Naive thymus-derived CD4-positive, alpha-beta T cell (primary cell): Measurements from ENCODE around the gene IL1RAPL1. TPM values are rescaled to one million over a fixed set of nuclear protein-coding genes. Genes with fewer than 3 reads are reported as not detected.

Source experiments
- ATAC-seq: fragments of 150-1000 bp; cut with Tn5 transposase; 2 replicates; pipeline ENCODE4 v1.10.0; 2021; ENCODE audit warnings: mild to moderate bottlenecking, moderate library complexity
- CTCF ChIA-PET: fragments of 350-600 bp; sonication (Branson Sonifier 250); formaldehyde crosslinking; loops from one replicate; lab custom pipeline; 2021; ENCODE audit warnings: antibody characterized with exemption; lab: Charles Lee
- POLR2A ChIA-PET: fragments of 350-600 bp; sonication (Branson Sonifier 250); formaldehyde crosslinking; loops from one replicate; lab custom pipeline; 2021; ENCODE audit warnings: antibody characterized with exemption, inconsistent platforms; lab: Charles Lee
- DNase-seq, 9 donors: peaks; one replicate each; pipeline versions ENCODE4 v3.0.0 to v3.0.0-alpha.2; 2020 to 2022; ENCODE audit warnings: mixed read lengths in 1 of 9
- H3K27ac ChIP-seq: one replicate; pipeline ENCODE4 v1.7.0; 2013; ENCODE audit warnings: mild to moderate bottlenecking, low read depth, low read length, moderate library complexity
- H3K27me3 ChIP-seq, 2 donors: one replicate each; pipeline ENCODE4 v1.7.0; 2013; ENCODE audit warnings: low read length in 2 of 2, mild to moderate bottlenecking in 2 of 2, moderate library complexity in 2 of 2; ENCODE audit not compliant: control insufficient read depth in 2 of 2, insufficient read depth in 2 of 2
- H3K36me3 ChIP-seq, 3 experiments: 1 replicate in 2 of 3; 2 replicates in 1 of 3; pipeline ENCODE4 v1.7.0; 2013; ENCODE audit warnings: low read length in 3 of 3, mild to moderate bottlenecking in 3 of 3, moderate library complexity in 1 of 3; ENCODE audit not compliant: insufficient read depth in 3 of 3, control insufficient read depth in 2 of 3
- H3K4me1 ChIP-seq, 2 donors: one replicate each; pipeline ENCODE4 v1.7.0; 2013; ENCODE audit warnings: low read length in 2 of 2, mild to moderate bottlenecking in 2 of 2, moderate library complexity in 1 of 2; ENCODE audit not compliant: control insufficient read depth in 2 of 2, insufficient read depth in 2 of 2
- H3K4me3 ChIP-seq: 2 replicates; pipeline ENCODE4 v1.7.0; 2013; ENCODE audit warnings: mild to moderate bottlenecking, low read length
- H3K9me3 ChIP-seq, 3 experiments: 1 replicate in 2 of 3; 2 replicates in 1 of 3; pipeline ENCODE4 v1.7.0; 2013; ENCODE audit warnings: low read length in 3 of 3; ENCODE audit not compliant: control insufficient read depth in 2 of 3
- H3K27ac Mint-ChIP-seq, 9 donors: one replicate each; pipeline ENCODE4 v1.8.0; 2020 to 2022; ENCODE audit warnings: mixed read lengths in 9 of 9, mild to moderate bottlenecking in 8 of 9, moderate library complexity in 5 of 9, inconsistent platforms in 2 of 9
- H3K27me3 Mint-ChIP-seq, 5 donors: one replicate each; pipeline ENCODE4 v1.8.0; 2021 to 2022; ENCODE audit warnings: mixed read lengths in 5 of 5, mild to moderate bottlenecking in 1 of 5
- H3K36me3 Mint-ChIP-seq, 5 donors: one replicate each; pipeline ENCODE4 v1.8.0; 2020 to 2022; ENCODE audit warnings: mixed read lengths in 5 of 5, mild to moderate bottlenecking in 3 of 5, inconsistent platforms in 1 of 5
- H3K4me1 Mint-ChIP-seq, 7 donors: one replicate each; pipeline ENCODE4 v1.8.0; 2020 to 2022; ENCODE audit warnings: mixed read lengths in 7 of 7, mild to moderate bottlenecking in 3 of 7, inconsistent platforms in 1 of 7
- H3K4me3 Mint-ChIP-seq, 10 donors: one replicate each; pipeline ENCODE4 v1.8.0; 2020 to 2022; ENCODE audit warnings: mild to moderate bottlenecking in 10 of 10, mixed read lengths in 10 of 10, moderate library complexity in 6 of 10, inconsistent platforms in 2 of 10
- H3K9me3 Mint-ChIP-seq, 11 donors: one replicate each; pipeline ENCODE4 v1.8.0; 2020 to 2022; ENCODE audit warnings: mixed read lengths in 11 of 11, mild to moderate bottlenecking in 4 of 11, inconsistent platforms in 1 of 11, moderate library complexity in 1 of 11
- intact Hi-C, 2 donors: fragments of 100-400 bp; cut with micrococcal nuclease; formaldehyde crosslinking; loops; one replicate each; pipeline ENCODE4 v1.15.1; 2023
- polyA plus RNA-seq, 2 donors: library from polyadenylated mRNA; unstranded; fragments of 300-500 nt; fragmentation: Illumina TruSeq; gene quantifications; one replicate each; pipeline ENCODE4 v1.2.3, GENCODE V29; 2021
- total RNA-seq, 6 experiments: library from RNA in 5 of 6; stranded (reverse) in 5 of 6; gene quantifications; 1 replicate in 5 of 6; 2 replicates in 1 of 6; pipeline ENCODE4 v1.2.3 and lab custom pipeline; 2021 to 2026

The IL1RAPL1 gene
- total and polyA plus RNA-seq, 7 experiments from 2014 or later: not detected

- no peak for DNase-seq
- peaks cover 0 to 7% (median 2%) of the 10 kb centered on the region in 11 donors for H3K9me3 Mint-ChIP-seq
- no peaks in the 10 kb centered on the region for H3K36me3 Mint-ChIP-seq
- Histone ChIP-seq H3K27ac (no peak overlapping the region), H3K4me1 (no peaks in the 10 kb centered on the region), H3K36me3 (no peaks in the 10 kb centered on the region), H3K9me3 (no peaks in the 10 kb centered on the region), H3K27me3 (no peaks in the 10 kb centered on the region), H3K4me3 (no peak overlapping the region)
- no peak overlapping the region for H3K4me3 Mint-ChIP-seq
- intact Hi-C loops: no loop called here
- H3K27ac Mint-ChIP-seq: no peak overlapping the region
- POLR2A ChIA-PET: no interaction called here
- no peaks in the 10 kb centered on the region for H3K4me1 Mint-ChIP-seq
- CTCF ChIA-PET: no interaction called here
- ATAC-seq: no peak
- H3K27me3 Mint-ChIP-seq: no peaks in the 10 kb centered on the region
Measured at GRCh38 chrX:28651186-28651585, 63.9 kb downstream of the IL1RAPL1 start.

- CTCF ChIA-PET: no interaction called here
- H3K27me3 Mint-ChIP-seq: no peaks in the 10 kb centered on the region
- H3K36me3 Mint-ChIP-seq: no peaks in the 10 kb centered on the region
- DNase-seq (no peak), ATAC-seq (no peak)
- no peaks in the 10 kb centered on the region for H3K9me3 ChIP-seq
- H3K27me3 ChIP-seq: no peaks in the 10 kb centered on the region
- intact Hi-C loops: no loop called here
- no peak overlapping the region for H3K27ac Mint-ChIP-seq
- no peak overlapping the region for H3K27ac ChIP-seq
- H3K4me1 ChIP-seq: no peaks in the 10 kb centered on the region
- H3K4me3 Mint-ChIP-seq: no peak overlapping the region
- H3K4me3 ChIP-seq: no peak overlapping the region
- peaks cover 0 to 5% (median 2%) of the 10 kb centered on the region in 11 donors for H3K9me3 Mint-ChIP-seq
- no peaks in the 10 kb centered on the region for H3K36me3 ChIP-seq
- H3K4me1 Mint-ChIP-seq: no peaks in the 10 kb centered on the region
- POLR2A ChIA-PET: no interaction called here
Measured at GRCh38 chrX:28659269-28659668, 72.0 kb downstream of the IL1RAPL1 start.

GRCh38 chrX:28665778-28666177 is 78.5 kb downstream of the IL1RAPL1 start:
- Mint-ChIP-seq H3K36me3 (no peaks in the 10 kb centered on the region), H3K27ac (no peak overlapping the region), H3K27me3 (no peaks in the 10 kb centered on the region), H3K4me1 (no peaks in the 10 kb centered on the region), H3K4me3 (no peak overlapping the region), H3K9me3 (peaks cover 0 to 2% (median 0%) of the 10 kb centered on the region in 11 donors)
- ATAC-seq (no peak), DNase-seq (no peak)
- no peaks in the 10 kb centered on the region for H3K9me3 ChIP-seq
- CTCF ChIA-PET: no interaction called here
- H3K36me3 ChIP-seq: no peaks in the 10 kb centered on the region
- H3K27ac ChIP-seq: no peak overlapping the region
- H3K27me3 ChIP-seq: no peaks in the 10 kb centered on the region
- no peak overlapping the region for H3K4me3 ChIP-seq
- H3K4me1 ChIP-seq: no peaks in the 10 kb centered on the region
- POLR2A ChIA-PET: no interaction called here
- intact Hi-C loops: no loop called here

GRCh38 chrX:28668303-28668702 is 81.1 kb downstream of the IL1RAPL1 start:
- H3K4me1 ChIP-seq: no peaks in the 10 kb centered on the region
- H3K4me3 ChIP-seq: no peak overlapping the region
- H3K27me3 ChIP-seq: no peaks in the 10 kb centered on the region
- H3K27me3 Mint-ChIP-seq: no peaks in the 10 kb centered on the region
- H3K27ac Mint-ChIP-seq: no peak overlapping the region
- no peaks in the 10 kb centered on the region for H3K9me3 ChIP-seq
- H3K36me3 Mint-ChIP-seq: no peaks in the 10 kb centered on the region
- DNase-seq (no peak), ATAC-seq (no peak)
- no peaks in the 10 kb centered on the region for H3K36me3 ChIP-seq
- H3K4me3 Mint-ChIP-seq: no peak overlapping the region
- H3K4me1 Mint-ChIP-seq: no peaks in the 10 kb centered on the region
- no peaks in the 10 kb centered on the region for H3K9me3 Mint-ChIP-seq
- POLR2A ChIA-PET: no interaction called here
- intact Hi-C loops: no loop called here
- CTCF ChIA-PET: no interaction called here
- H3K27ac ChIP-seq: no peak overlapping the region

- H3K36me3 ChIP-seq: no peaks in the 10 kb centered on the region
- POLR2A ChIA-PET: no interaction called here
- Mint-ChIP-seq H3K27me3 (no peaks in the 10 kb centered on the region), H3K9me3 (no peaks in the 10 kb centered on the region), H3K4me1 (no peaks in the 10 kb centered on the region), H3K36me3 (no peaks in the 10 kb centered on the region), H3K4me3 (no peak overlapping the region), H3K27ac (no peak overlapping the region)
- no peak overlapping the region for H3K27ac ChIP-seq
- intact Hi-C loops: no loop called here
- H3K27me3 ChIP-seq: no peaks in the 10 kb centered on the region
- CTCF ChIA-PET: no interaction called here
- H3K4me3 ChIP-seq: no peak overlapping the region
- ATAC-seq: no peak
- H3K9me3 ChIP-seq: no peaks in the 10 kb centered on the region
- no peak for DNase-seq
- no peaks in the 10 kb centered on the region for H3K4me1 ChIP-seq
Measured at GRCh38 chrX:28668957-28669356, 81.7 kb downstream of the IL1RAPL1 start.

GRCh38 chrX:28670074-28670473 is 82.8 kb downstream of the IL1RAPL1 start:
- Mint-ChIP-seq H3K4me1 (no peaks in the 10 kb centered on the region), H3K36me3 (no peaks in the 10 kb centered on the region), H3K27me3 (no peaks in the 10 kb centered on the region), H3K27ac (no peak overlapping the region), H3K9me3 (no peaks in the 10 kb centered on the region), H3K4me3 (no peak overlapping the region)
- no peaks in the 10 kb centered on the region for H3K27me3 ChIP-seq
- no peaks in the 10 kb centered on the region for H3K36me3 ChIP-seq
- intact Hi-C loops: no loop called here
- H3K4me3 ChIP-seq: no peak overlapping the region
- DNase-seq (no peak), ATAC-seq (no peak)
- H3K4me1 ChIP-seq: no peaks in the 10 kb centered on the region
- H3K27ac ChIP-seq: no peak overlapping the region
- no peaks in the 10 kb centered on the region for H3K9me3 ChIP-seq
- POLR2A ChIA-PET: no interaction called here
- CTCF ChIA-PET: no interaction called here

- no peak overlapping the region for H3K4me3 ChIP-seq
- H3K27ac ChIP-seq: no peak overlapping the region
- H3K27me3 Mint-ChIP-seq: no peaks in the 10 kb centered on the region
- no peaks in the 10 kb centered on the region for H3K27me3 ChIP-seq
- intact Hi-C loops: no loop called here
- DNase-seq (no peak), ATAC-seq (no peak)
- no peak overlapping the region for H3K27ac Mint-ChIP-seq
- H3K9me3 ChIP-seq: no peaks in the 10 kb centered on the region
- no peaks in the 10 kb centered on the region for H3K36me3 ChIP-seq
- POLR2A ChIA-PET: no interaction called here
- H3K4me3 Mint-ChIP-seq: no peak overlapping the region
- CTCF ChIA-PET: no interaction called here
- H3K9me3 Mint-ChIP-seq: no peaks in the 10 kb centered on the region
- no peaks in the 10 kb centered on the region for H3K36me3 Mint-ChIP-seq
- no peaks in the 10 kb centered on the region for H3K4me1 Mint-ChIP-seq
- H3K4me1 ChIP-seq: no peaks in the 10 kb centered on the region
Measured at GRCh38 chrX:28675173-28675572, 87.9 kb downstream of the IL1RAPL1 start.
